Activated naive CD4-positive, alpha-beta T cell treated with anti-CD3 and anti-CD28 coated beads for 36 hours (primary cell): Measurements from ENCODE around the gene PARP11. TPM values are rescaled to one million over a fixed set of nuclear protein-coding genes. Genes with fewer than 3 reads are reported as not detected.

ENCODE experiments used
- CTCF ChIA-PET: fragments of 350-600 bp; sonication (Branson Sonifier 250); formaldehyde crosslinking; loops from one replicate; lab custom pipeline; 2021; ENCODE audit warnings: antibody characterized with exemption; lab: Charles Lee
- DNase-seq: peaks from one replicate; pipeline ENCODE4 v3.0.0-alpha.2; 2020
- H3K27ac Mint-ChIP-seq: one replicate; pipeline ENCODE4 v1.8.0; 2021; ENCODE audit warnings: mild to moderate bottlenecking, mixed read lengths
- H3K27me3 Mint-ChIP-seq: one replicate; pipeline ENCODE4 v1.8.0; 2021; ENCODE audit warnings: low read depth, mixed read lengths
- H3K36me3 Mint-ChIP-seq: one replicate; pipeline ENCODE4 v1.8.0; 2021; ENCODE audit warnings: low read depth, mixed read lengths
- H3K4me1 Mint-ChIP-seq: one replicate; pipeline ENCODE4 v1.8.0; 2021; ENCODE audit warnings: low read depth, mixed read lengths
- H3K4me3 Mint-ChIP-seq: one replicate; pipeline ENCODE4 v1.8.0; 2021; ENCODE audit warnings: mild to moderate bottlenecking, moderate library complexity, mixed read lengths
- H3K9me3 Mint-ChIP-seq: one replicate; pipeline ENCODE4 v1.8.0; 2021; ENCODE audit warnings: mixed read lengths
- intact Hi-C: fragments of 100-400 bp; cut with micrococcal nuclease; formaldehyde crosslinking; loops from one replicate; pipeline ENCODE4 v1.15.1; 2023
- total RNA-seq, 2 experiments: library from RNA; stranded (reverse); gene quantifications; one replicate each; pipeline ENCODE4 v1.2.3, GENCODE V29; 2021

The PARP11 gene
- 10 to 100 TPM; 19.9 to 20.7 TPM for total RNA-seq

- peak; percentile 99 for DNase-seq
- H3K4me1 Mint-ChIP-seq, result peaks cover 38% of the 10 kb centered on the region
- H3K9me3 Mint-ChIP-seq, result no peaks in the 10 kb centered on the region
- CTCF ChIA-PET, result interaction anchor here (1.0 kb wide), 1 partner anchor 13 kb away, joined by 4 read pairs; no protein-coding TSS in a partner anchor
- H3K27ac Mint-ChIP-seq, result peak within 1 kb of the TSS; percentile 96
- H3K36me3 Mint-ChIP-seq, result peaks cover 2% of the 10 kb centered on the region
- intact Hi-C loops, result loop anchor here (1.0 to 10.0 kb wide), 8 partner anchors 76 to 952 kb away; partner anchors contain the start of genes AKAP3, NDUFA9, RAD51AP1 and TIGAR
- H3K27me3 Mint-ChIP-seq, result no peaks in the 10 kb centered on the region
- H3K4me3 Mint-ChIP-seq, result peak within 1 kb of the TSS; percentile 87
These were observed at the start of gene PARP11 for GRCh38 chr12:3872800-3873636. Gene PARP11 (minus strand): TSS chr12:3873399. CDS start chr12:3873229, 170 bp downstream.

- Mint-ChIP-seq H3K9me3 (no peaks in the 10 kb centered on the region), H3K27me3 (no peaks in the 10 kb centered on the region), H3K4me3 (no peak overlapping the region), H3K27ac (no peak overlapping the region), H3K36me3 (no peaks in the 10 kb centered on the region), H3K4me1 (peaks cover 20% of the 10 kb centered on the region)
- DNase-seq, result no peak
- CTCF ChIA-PET, result interaction anchor here (0.6 to 1.2 kb wide), 2 partner anchors 31 to 41 kb away, joined by 3 to 9 read pairs; no protein-coding TSS in a partner anchor
- intact Hi-C loops, result no loop called here
These were observed 48.8 kb upstream of the PARP11 start for GRCh38 chr12:3922033-3922432.

- no peak overlapping the region for H3K27ac Mint-ChIP-seq
- DNase-seq, result no peak
- H3K4me3 Mint-ChIP-seq, result no peak overlapping the region
- H3K4me1 Mint-ChIP-seq, result peaks cover 20% of the 10 kb centered on the region
- no peaks in the 10 kb centered on the region for H3K36me3 Mint-ChIP-seq
- intact Hi-C loops, result no loop called here
- H3K27me3 Mint-ChIP-seq, result no peaks in the 10 kb centered on the region
- no peaks in the 10 kb centered on the region for H3K9me3 Mint-ChIP-seq
- CTCF ChIA-PET, result interaction anchor here (0.6 to 1.2 kb wide), 2 partner anchors 31 to 42 kb away, joined by 3 to 9 read pairs; no protein-coding TSS in a partner anchor
These were observed 48.3 kb upstream of the PARP11 start for GRCh38 chr12:3921526-3921925.

- CTCF ChIA-PET, result interaction anchor here (1.2 kb wide), 1 partner anchor 42 kb away, joined by 3 read pairs; no protein-coding TSS in a partner anchor
- H3K9me3 Mint-ChIP-seq, result no peaks in the 10 kb centered on the region
- DNase-seq, result no peak
- H3K27ac Mint-ChIP-seq, result no peak overlapping the region
- intact Hi-C loops, result no loop called here
- H3K27me3 Mint-ChIP-seq, result no peaks in the 10 kb centered on the region
- no peaks in the 10 kb centered on the region for H3K36me3 Mint-ChIP-seq
- no peak overlapping the region for H3K4me3 Mint-ChIP-seq
- peaks cover 20% of the 10 kb centered on the region for H3K4me1 Mint-ChIP-seq
These were observed 47.9 kb upstream of the PARP11 start for GRCh38 chr12:3921151-3921471.

- Mint-ChIP-seq H3K4me1 (peaks cover 16% of the 10 kb centered on the region), H3K4me3 (no peak overlapping the region), H3K27me3 (no peaks in the 10 kb centered on the region), H3K36me3 (no peaks in the 10 kb centered on the region), H3K9me3 (no peaks in the 10 kb centered on the region), H3K27ac (no peak overlapping the region)
- DNase-seq, result no peak
- intact Hi-C loops, result no loop called here
- CTCF ChIA-PET, result interaction anchor here (0.6 to 1.2 kb wide), 2 partner anchors 43 to 59 kb away, joined by 3 to 5 read pairs; no protein-coding TSS in a partner anchor
These were observed 47.4 kb upstream of the PARP11 start for GRCh38 chr12:3920351-3921150.

GRCh38 chr12:3913278-3913677 lies 40.1 kb upstream of the PARP11 start:
- Mint-ChIP-seq H3K4me1 (peaks cover 23% of the 10 kb centered on the region), H3K27ac (peak overlapping the region; percentile 33), H3K9me3 (peaks cover 23% of the 10 kb centered on the region), H3K36me3 (peaks cover 16% of the 10 kb centered on the region), H3K4me3 (no peak overlapping the region), H3K27me3 (no peaks in the 10 kb centered on the region)
- intact Hi-C loops, result no loop called here
- CTCF ChIA-PET, result no interaction called here
- peak; percentile 26 for DNase-seq

- CTCF ChIA-PET, result interaction anchor here (0.8 kb wide), 1 partner anchor 34 kb away, joined by 3 read pairs; no protein-coding TSS in a partner anchor
- Mint-ChIP-seq H3K27ac (peak overlapping the region; percentile 33), H3K27me3 (no peaks in the 10 kb centered on the region), H3K4me3 (no peak overlapping the region), H3K36me3 (peaks cover 16% of the 10 kb centered on the region), H3K4me1 (peaks cover 27% of the 10 kb centered on the region), H3K9me3 (peaks cover 23% of the 10 kb centered on the region)
- no peak for DNase-seq
- intact Hi-C loops, result no loop called here
These were observed 39.7 kb upstream of the PARP11 start for GRCh38 chr12:3912863-3913262.

- Mint-ChIP-seq H3K27me3 (no peaks in the 10 kb centered on the region), H3K4me1 (peaks cover 38% of the 10 kb centered on the region), H3K9me3 (peaks cover 23% of the 10 kb centered on the region), H3K4me3 (no peak overlapping the region), H3K27ac (no peak overlapping the region), H3K36me3 (peaks cover 16% of the 10 kb centered on the region)
- CTCF ChIA-PET, result interaction anchor here (1.5 kb wide), 1 partner anchor 51 kb away, joined by 4 read pairs; no protein-coding TSS in a partner anchor
- no peak for DNase-seq
- intact Hi-C loops, result no loop called here
These were observed 38.2 kb upstream of the PARP11 start for GRCh38 chr12:3911409-3911808.

- intact Hi-C loops, result loop anchor here (1.0 to 2.0 kb wide), 3 partner anchors 27 to 45 kb away; no protein-coding TSS in a partner anchor
- DNase-seq, result peak; percentile 27
- Mint-ChIP-seq H3K9me3 (peaks cover 5% of the 10 kb centered on the region), H3K4me1 (peaks cover 49% of the 10 kb centered on the region), H3K4me3 (peak overlapping the region; percentile 61), H3K27me3 (no peaks in the 10 kb centered on the region), H3K27ac (peak overlapping the region; percentile 76), H3K36me3 (peaks cover 8% of the 10 kb centered on the region)
- CTCF ChIA-PET, result interaction anchor here (0.8 to 1.5 kb wide), 3 partner anchors 20 to 238 kb away, joined by 3 to 4 read pairs (median 3); no protein-coding TSS in a partner anchor
These were observed 32.5 kb upstream of the PARP11 start for GRCh38 chr12:3905664-3906063.

GRCh38 chr12:3904999-3905398 lies 31.8 kb upstream of the PARP11 start:
- intact Hi-C loops, result loop anchor here (1.0 to 2.0 kb wide), 3 partner anchors 28 to 46 kb away; no protein-coding TSS in a partner anchor
- DNase-seq, result no peak
- no peaks in the 10 kb centered on the region for H3K27me3 Mint-ChIP-seq
- H3K4me3 Mint-ChIP-seq, result peak overlapping the region; percentile 61
- peaks cover 3% of the 10 kb centered on the region for H3K9me3 Mint-ChIP-seq
- peak overlapping the region; percentile 76 for H3K27ac Mint-ChIP-seq
- peaks cover 53% of the 10 kb centered on the region for H3K4me1 Mint-ChIP-seq
- peaks cover 5% of the 10 kb centered on the region for H3K36me3 Mint-ChIP-seq
- CTCF ChIA-PET, result interaction anchor here (0.6 to 1.7 kb wide), 6 partner anchors 19 to 238 kb away, joined by 3 to 4 read pairs (median 4); no protein-coding TSS in a partner anchor

- Mint-ChIP-seq H3K27me3 (no peaks in the 10 kb centered on the region), H3K36me3 (no peaks in the 10 kb centered on the region), H3K27ac (no peak overlapping the region), H3K4me1 (peaks cover 64% of the 10 kb centered on the region), H3K4me3 (no peak overlapping the region), H3K9me3 (no peaks in the 10 kb centered on the region)
- CTCF ChIA-PET, result no interaction called here
- DNase-seq, result no peak
- intact Hi-C loops, result no loop called here
These were observed 29.7 kb upstream of the PARP11 start for GRCh38 chr12:3902921-3903320.

GRCh38 chr12:3901116-3901515 lies 27.9 kb upstream of the PARP11 start:
- Mint-ChIP-seq H3K4me3 (no peak overlapping the region), H3K27ac (no peak overlapping the region), H3K9me3 (no peaks in the 10 kb centered on the region), H3K27me3 (no peaks in the 10 kb centered on the region), H3K4me1 (peaks cover 68% of the 10 kb centered on the region), H3K36me3 (no peaks in the 10 kb centered on the region)
- CTCF ChIA-PET, result interaction anchor here (0.8 to 1.2 kb wide), 3 partner anchors 15 to 91 kb away, joined by 3 to 5 read pairs (median 3); no protein-coding TSS in a partner anchor
- intact Hi-C loops, result no loop called here
- DNase-seq, result no peak
